Endodermal cell (in vitro differentiated cells): ENCODE results near the gene SRMS. TPM values are rescaled to one million over a fixed set of nuclear protein-coding genes. Genes with fewer than 3 reads are reported as not detected.

Experiments used
- DNase-seq: peaks from one replicate; pipeline ENCODE4 v3.0.0-alpha.2; 2017
- H3K27ac ChIP-seq: 2 replicates; pipeline ENCODE4 v1.5.1; 2013; ENCODE audit warnings: mild to moderate bottlenecking, low read depth, low read length, moderate library complexity
- H3K27me3 ChIP-seq: 2 replicates; pipeline ENCODE4 v1.6.1; 2013; ENCODE audit warnings: mild to moderate bottlenecking, low read length, moderate library complexity; ENCODE audit not compliant: insufficient read depth, control insufficient read depth, poor library complexity, severe bottlenecking
- H3K36me3 ChIP-seq: 2 replicates; pipeline ENCODE4 v1.7.0; 2013; ENCODE audit warnings: mild to moderate bottlenecking, low read length, moderate library complexity; ENCODE audit not compliant: control insufficient read depth, insufficient read depth
- H3K4me1 ChIP-seq: one replicate; pipeline ENCODE4 v1.7.0; 2013; ENCODE audit warnings: low read length; ENCODE audit not compliant: control insufficient read depth, insufficient read depth
- H3K4me3 ChIP-seq: 2 replicates; pipeline ENCODE4 v1.5.1; 2013; ENCODE audit warnings: mild to moderate bottlenecking, low read length, moderate library complexity
- H3K9ac ChIP-seq: 2 replicates; pipeline ENCODE4 v1.6.1; 2013; ENCODE audit warnings: mild to moderate bottlenecking, low read length, moderate library complexity; ENCODE audit not compliant: poor library complexity, severe bottlenecking; ENCODE audit errors: extremely low read depth
- H3K9me3 ChIP-seq: 2 replicates; pipeline ENCODE4 v1.6.1; 2013; ENCODE audit warnings: mild to moderate bottlenecking, low read length, moderate library complexity; ENCODE audit not compliant: control insufficient read depth
- H3K27ac Mint-ChIP-seq: 2 replicates; pipeline ENCODE4 v1.8.0; 2020; ENCODE audit warnings: mixed read lengths
- H3K27me3 Mint-ChIP-seq: 2 replicates; pipeline ENCODE4 v1.8.0; 2021; ENCODE audit warnings: mild to moderate bottlenecking, mixed read lengths; ENCODE audit not compliant: insufficient read depth
- H3K36me3 Mint-ChIP-seq: 2 replicates; pipeline ENCODE4 v1.8.0; 2020; ENCODE audit warnings: low read depth, mixed read lengths
- H3K4me1 Mint-ChIP-seq: 2 replicates; pipeline ENCODE4 v1.8.0; 2020; ENCODE audit warnings: mixed read lengths
- H3K4me3 Mint-ChIP-seq: 2 replicates; pipeline ENCODE4 v1.8.0; 2020; ENCODE audit warnings: mild to moderate bottlenecking, moderate library complexity, mixed read lengths
- H3K9me3 Mint-ChIP-seq: 2 replicates; pipeline ENCODE4 v1.8.0; 2020; ENCODE audit warnings: mild to moderate bottlenecking, mixed read lengths
- WGBS, 2 experiments: methylation state at CpG; one replicate each; pipeline versions ENCODE4 v1.1.5 to v1.1.7; 2013; ENCODE audit warnings: missing lambda C conversion rate in 2 of 2, mixed read lengths in 1 of 2; ENCODE audit not compliant: insufficient coverage in 1 of 2, insufficient read length in 1 of 2; 5-methylcytosine and 5-hydroxymethylcytosine counted together
- total RNA-seq, 2 donors: library from RNA; stranded (reverse); fragmentation: NEBNext Ultra II Directional in 1 of 2; extraction: Animal tissue kit (Norgen Biotek cat#: 25700) in 1 of 2; gene quantifications; 2 replicates in 1 of 2; 3 replicates in 1 of 2; pipeline ENCODE4 v1.2.1, GENCODE V29; 2021
- TF ChIP-seq, protein P1 (sequence below): fragments of 200-600 bp; sonication (generic); conservative IDR thresholded peaks from 2 replicates; pipeline ENCODE4 v1.5.0; 2021; ENCODE audit warnings: antibody characterized with exemption, mild to moderate bottlenecking

Gene SRMS
- total RNA-seq, 2 donors from 2014 or later: not detected

DNA sequence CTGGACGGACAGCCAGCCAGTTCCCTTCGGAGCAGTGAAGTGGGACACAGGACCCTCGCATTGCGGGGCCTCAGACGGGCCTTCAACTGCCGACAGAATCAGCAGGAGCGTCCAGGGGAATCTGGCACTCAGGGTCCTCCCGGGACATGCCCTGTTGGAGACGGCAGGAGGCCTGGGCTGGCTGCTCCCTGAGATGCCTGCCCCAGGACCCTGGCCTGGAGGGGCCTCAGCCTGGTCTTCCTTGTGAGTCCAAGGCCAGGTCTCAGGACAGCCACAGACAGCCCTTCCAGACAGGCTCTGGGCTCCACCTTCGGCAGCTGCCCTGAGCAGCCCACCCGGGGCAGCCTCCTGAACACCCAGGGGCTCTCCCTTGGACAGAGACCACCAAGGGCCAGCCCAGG, 41.1 kb upstream of the SRMS start:
- no peak for DNase-seq
- Histone ChIP-seq H3K36me3 (no peaks in the 10 kb centered on the region), H3K9me3 (no peaks in the 10 kb centered on the region), H3K4me3 (no peak overlapping the region), H3K4me1 (no peaks in the 10 kb centered on the region), H3K9ac (no peak overlapping the region), H3K27ac (no peak overlapping the region), H3K27me3 (no peaks in the 10 kb centered on the region)
- H3K27ac Mint-ChIP-seq: peak overlapping the region; percentile 42
- WGBS, 2 experiments: 91 to 95% methylated on average over 4 to 11 of the region's 11 CpGs
- H3K27me3 Mint-ChIP-seq: no peaks in the 10 kb centered on the region
- H3K36me3 Mint-ChIP-seq: peaks cover 23% of the 10 kb centered on the region
- no peak overlapping the region for H3K4me3 Mint-ChIP-seq
- H3K9me3 Mint-ChIP-seq: no peaks in the 10 kb centered on the region
- TF ChIP-seq, protein P1, sequence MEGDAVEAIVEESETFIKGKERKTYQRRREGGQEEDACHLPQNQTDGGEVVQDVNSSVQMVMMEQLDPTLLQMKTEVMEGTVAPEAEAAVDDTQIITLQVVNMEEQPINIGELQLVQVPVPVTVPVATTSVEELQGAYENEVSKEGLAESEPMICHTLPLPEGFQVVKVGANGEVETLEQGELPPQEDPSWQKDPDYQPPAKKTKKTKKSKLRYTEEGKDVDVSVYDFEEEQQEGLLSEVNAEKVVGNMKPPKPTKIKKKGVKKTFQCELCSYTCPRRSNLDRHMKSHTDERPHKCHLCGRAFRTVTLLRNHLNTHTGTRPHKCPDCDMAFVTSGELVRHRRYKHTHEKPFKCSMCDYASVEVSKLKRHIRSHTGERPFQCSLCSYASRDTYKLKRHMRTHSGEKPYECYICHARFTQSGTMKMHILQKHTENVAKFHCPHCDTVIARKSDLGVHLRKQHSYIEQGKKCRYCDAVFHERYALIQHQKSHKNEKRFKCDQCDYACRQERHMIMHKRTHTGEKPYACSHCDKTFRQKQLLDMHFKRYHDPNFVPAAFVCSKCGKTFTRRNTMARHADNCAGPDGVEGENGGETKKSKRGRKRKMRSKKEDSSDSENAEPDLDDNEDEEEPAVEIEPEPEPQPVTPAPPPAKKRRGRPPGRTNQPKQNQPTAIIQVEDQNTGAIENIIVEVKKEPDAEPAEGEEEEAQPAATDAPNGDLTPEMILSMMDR: no peak
- peaks cover 5% of the 10 kb centered on the region for H3K4me1 Mint-ChIP-seq

DNA sequence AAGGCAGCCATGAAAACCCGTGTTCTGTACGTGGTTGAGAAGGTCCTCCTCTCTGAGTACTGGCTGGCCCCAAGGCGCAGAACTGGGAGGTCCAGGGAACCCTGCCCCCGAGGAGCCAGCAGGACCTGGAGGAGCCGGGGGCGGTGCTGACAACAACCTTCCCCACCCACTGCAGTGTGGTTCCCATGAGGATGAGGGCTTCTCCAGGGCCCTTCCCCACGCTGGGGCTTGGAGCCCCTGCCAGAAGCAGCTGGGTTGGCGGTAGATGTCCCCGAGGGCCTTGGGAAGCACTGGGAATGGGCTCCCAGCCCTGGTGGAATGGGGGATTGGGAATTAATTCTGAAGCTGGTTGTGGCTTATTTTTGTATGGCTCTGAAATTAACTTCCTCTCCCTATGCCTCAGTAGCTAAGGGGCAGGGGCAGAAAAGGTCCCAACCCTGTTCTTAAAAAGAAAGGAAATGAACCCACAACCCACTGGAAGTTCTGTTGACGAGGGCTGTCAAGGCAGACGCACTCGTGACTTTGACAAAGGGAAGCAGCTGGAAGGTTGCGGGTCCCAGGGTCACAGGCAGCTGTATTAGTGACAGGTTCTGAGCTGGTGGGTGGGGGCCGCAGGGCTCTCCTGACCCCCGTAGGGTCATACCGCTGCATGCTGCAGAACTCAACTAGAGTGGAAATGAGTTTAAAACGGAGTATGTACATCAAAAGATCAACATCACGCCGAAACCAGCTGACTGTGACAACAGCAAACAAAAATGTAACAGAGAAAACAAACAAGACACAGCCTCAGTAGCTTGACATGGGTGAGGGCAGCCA, 40.4 kb upstream of the SRMS start:
- Histone ChIP-seq H3K27ac (peak overlapping the region; percentile 17), H3K36me3 (no peaks in the 10 kb centered on the region), H3K9ac (no peak overlapping the region), H3K4me1 (no peaks in the 10 kb centered on the region), H3K4me3 (no peak overlapping the region), H3K9me3 (no peaks in the 10 kb centered on the region), H3K27me3 (no peaks in the 10 kb centered on the region)
- no peaks in the 10 kb centered on the region for H3K27me3 Mint-ChIP-seq
- peaks cover 16% of the 10 kb centered on the region for H3K36me3 Mint-ChIP-seq
- H3K27ac Mint-ChIP-seq: peak overlapping the region; percentile 42
- H3K9me3 Mint-ChIP-seq: no peaks in the 10 kb centered on the region
- peaks cover 5% of the 10 kb centered on the region for H3K4me1 Mint-ChIP-seq
- no peak for DNase-seq
- 80 to 87% methylated on average over 11 to 19 of the region's 19 CpGs for WGBS, 2 experiments
- no peak overlapping the region for H3K4me3 Mint-ChIP-seq
- TF ChIP-seq, protein P1: no peak

DNA sequence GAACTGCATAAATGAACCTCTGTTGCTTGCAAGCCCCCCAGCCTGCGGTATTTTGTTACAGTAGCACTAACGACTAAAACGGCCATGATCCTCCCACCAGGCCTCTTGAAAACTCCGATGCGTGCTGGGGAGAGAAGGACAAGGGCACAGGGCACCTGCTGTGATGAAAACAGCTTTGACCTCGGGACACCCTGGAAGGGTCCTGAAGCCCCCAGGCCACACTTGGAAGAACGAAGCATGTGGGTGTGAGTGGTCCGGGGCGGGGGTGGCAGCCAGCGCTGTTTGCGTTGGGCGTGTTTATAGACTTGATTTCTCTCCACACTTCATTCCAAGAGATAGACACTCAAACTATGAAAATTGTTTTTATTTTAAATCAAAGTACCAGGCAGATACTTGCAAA, 39.7 kb upstream of the SRMS start:
- H3K4me1 Mint-ChIP-seq: peaks cover 5% of the 10 kb centered on the region
- no peak overlapping the region for H3K4me3 ChIP-seq
- H3K27me3 ChIP-seq: no peaks in the 10 kb centered on the region
- no peak overlapping the region for H3K27ac Mint-ChIP-seq
- 94 to 95% methylated on average over 7 to 12 of the region's 12 CpGs for WGBS, 2 experiments
- no peaks in the 10 kb centered on the region for H3K9me3 ChIP-seq
- no peak overlapping the region for H3K4me3 Mint-ChIP-seq
- H3K36me3 ChIP-seq: no peaks in the 10 kb centered on the region
- H3K27me3 Mint-ChIP-seq: no peaks in the 10 kb centered on the region
- no peaks in the 10 kb centered on the region for H3K4me1 ChIP-seq
- H3K9ac ChIP-seq: no peak overlapping the region
- H3K9me3 Mint-ChIP-seq: no peaks in the 10 kb centered on the region
- TF ChIP-seq, protein P1: no peak
- DNase-seq: no peak
- peaks cover 15% of the 10 kb centered on the region for H3K36me3 Mint-ChIP-seq
- no peak overlapping the region for H3K27ac ChIP-seq
